ENCODE data around the gene PTCH1. TPM values are rescaled to one million over a fixed set of nuclear protein-coding genes. Genes with fewer than 3 reads are reported as not detected.

PTCH1 gene
- polyA plus RNA-seq, 2 of the 4 experiments (the other 2 are of a cell fraction) = 1.9 to 4.8 TPM

GRCh38 chr9:95463148-95464060, 53.4 kb downstream of the PTCH1 start:
- FAIRE-seq (no peak), ATAC-seq (no peak), DNase-seq (ENCODE audit: low read depth in 1 of 2, low spot score in 1 of 2) (no peak)
- ChIA-PET CTCF (no interaction called here), POLR2A (no interaction called here)
- 82% methylated on average over 21 of the region's 21 CpGs for WGBS (ENCODE audit: missing lambda C conversion rate)
- no peak overlapping the region for H3K27ac ChIP-seq
- H3K4me1 ChIP-seq = no peaks in the 10 kb centered on the region
- H3K4me3 ChIP-seq = no peak overlapping the region
- no peaks in the 10 kb centered on the region for H3K9me3 ChIP-seq
- H3K4me2 ChIP-seq = no peak overlapping the region
- TF ChIP-seq ESRRA (IDR thresholded peaks at IDR 0.05; ENCODE audit: borderline replicate concordance, low read length) (no peak), ZSCAN20 (CRISPR knock-in tag; IDR thresholded peaks at IDR 0.05) (no peak), E2F6 (IDR thresholded peaks at IDR 0.05; ENCODE audit: borderline replicate concordance, low read depth) (no peak), KDM1A (IDR thresholded peaks at IDR 0.05; ENCODE audit: low read depth) (no peak), RNF2 (IDR thresholded peaks at IDR 0.05; ENCODE audit: borderline replicate concordance, low read depth) (no peak)

- no peak for TF ChIP-seq NPAS2 (CRISPR knock-in tag; IDR thresholded peaks at IDR 0.05; ENCODE audit: borderline replicate concordance)
- TF ChIP-seq ZC3H11A (IDR thresholded peaks at IDR 0.05) = no peak
- no peak for TF ChIP-seq ELK1 (IDR thresholded peaks at IDR 0.05; ENCODE audit: low read depth, low read length)
- no peak for TF ChIP-seq RCOR1 (IDR thresholded peaks at IDR 0.05; ENCODE audit: low read depth, low read length)
- TF ChIP-seq TP53 (CRISPR knock-in tag; IDR thresholded peaks at IDR 0.05) = no peak
- no peak for TF ChIP-seq FOXS1 (CRISPR knock-in tag; IDR thresholded peaks at IDR 0.05)
- TF ChIP-seq KDM5A (IDR thresholded peaks at IDR 0.05) = no peak
- no peak for TF ChIP-seq HMGXB4 (CRISPR knock-in tag; IDR thresholded peaks at IDR 0.05; ENCODE audit: borderline replicate concordance)
- no peak for TF ChIP-seq POLR2AphosphoS2 (conservative IDR thresholded peaks at IDR 0.05; ENCODE audit: low read length)
- no peak for TF ChIP-seq BHLHE40 (IDR thresholded peaks at IDR 0.05; ENCODE audit: low read depth, low read length)
- TF ChIP-seq NFE2L2 (conservative IDR thresholded peaks at IDR 0.05; ENCODE audit: low read length) = no peak
- TF ChIP-seq ZNF302 (CRISPR knock-in tag; IDR thresholded peaks at IDR 0.05) = no peak
- no peak for TF ChIP-seq POLR2A (IDR thresholded peaks at IDR 0.05; ENCODE audit: low read length)
- TF ChIP-seq HOXA7 (CRISPR knock-in tag; IDR thresholded peaks at IDR 0.05) = no peak
- ATAC-seq (no peak), DNase-seq (ENCODE audit: low read depth in 1 of 2, low spot score in 1 of 2) (no peak), FAIRE-seq (no peak)
- Histone ChIP-seq H3K27ac (no peak overlapping the region), H3K9me3 (no peaks in the 10 kb centered on the region), H3K4me3 (no peak overlapping the region), H3K4me2 (no peak overlapping the region), H3K4me1 (no peaks in the 10 kb centered on the region)
- WGBS (ENCODE audit: missing lambda C conversion rate) = 87% methylated on average over 27 of the region's 30 CpGs
- CTCF ChIA-PET = interaction anchor here (1.8 kb wide), 1 partner anchor 12 kb away, joined by 4 read pairs; no protein-coding TSS in a partner anchor
- POLR2A ChIA-PET = no interaction called here
Observed at GRCh38 chr9:95462249-95463147, 54.3 kb downstream of the PTCH1 start.
